Measurements from ENCODE around the gene INAVA. TPM values are rescaled to one million over a fixed set of nuclear protein-coding genes. Genes with fewer than 3 reads are reported as not detected.

Gene INAVA
- total and polyA plus RNA-seq, 2 experiments from 2014 or later: 25.3 to 43.9 TPM

GRCh38 chr1:200857804-200858203 is 36.9 kb upstream of the INAVA start:
- Histone ChIP-seq H4K20me1 (replicated peaks; ENCODE audit: insufficient read depth) (no peaks in the 10 kb centered on the region), H3K4me1 (ENCODE audit: insufficient read depth) (no peaks in the 10 kb centered on the region), H3K27me3 (ENCODE audit: insufficient read depth) (no peaks in the 10 kb centered on the region), H3F3A (replicated peaks; ENCODE audit: low read depth) (no peaks in the 10 kb centered on the region), H3K36me3 (ENCODE audit: insufficient read depth) (peaks cover 22% of the 10 kb centered on the region), H3K4me2 (no peak overlapping the region), H3K4me3 (no peak overlapping the region), H3K9me2 (ENCODE audit: insufficient read depth) (no peaks in the 10 kb centered on the region), H3K27ac (ENCODE audit: low read depth) (no peak overlapping the region), H2AFZ (no peak overlapping the region), H3K79me2 (replicated peaks; ENCODE audit: insufficient read depth) (no peaks in the 10 kb centered on the region)
- Mint-ChIP-seq H3K4me3 (no peak overlapping the region), H3K4me1 (no peaks in the 10 kb centered on the region), H3K9me3 (no peaks in the 10 kb centered on the region), H3K27me3 (ENCODE audit: insufficient read depth, low read depth, poor library complexity) (no peaks in the 10 kb centered on the region), H3K36me3 (ENCODE audit: low read depth) (peaks cover 21% of the 10 kb centered on the region), H3K27ac (no peak overlapping the region)
- no peak for ATAC-seq
- no peak for DNase-seq (ENCODE audit: low spot score)
- TF ChIP-seq JUNB (IDR thresholded peaks at IDR 0.05; ENCODE audit: unreplicated experiment): no peak
- TF ChIP-seq STAT1 (IDR thresholded peaks at IDR 0.05; ENCODE audit: unreplicated experiment): no peak
- TF ChIP-seq ETS1 (IDR thresholded peaks at IDR 0.05): no peak
- no peak for TF ChIP-seq ZNF462 (CRISPR knock-in tag; IDR thresholded peaks at IDR 0.05)
- no peak for TF ChIP-seq NANOG (IDR thresholded peaks at IDR 0.05; ENCODE audit: borderline replicate concordance)
- no peak for TF ChIP-seq CTCF (conservative IDR thresholded peaks at IDR 0.05; ENCODE audit: low read depth in 2 of 2)
- no peak for TF ChIP-seq CREB1 (CRISPR knock-in tag; IDR thresholded peaks at IDR 0.05; ENCODE audit: low read depth)
- TF ChIP-seq ZNF331 (CRISPR knock-in tag; IDR thresholded peaks at IDR 0.05; ENCODE audit: low read depth): no peak
- no peak for TF ChIP-seq ZNF114 (CRISPR knock-in tag; IDR thresholded peaks at IDR 0.05)
- TF ChIP-seq EZH2phosphoT487 (IDR thresholded peaks at IDR 0.05; ENCODE audit: unreplicated experiment): no peak
- no peak for TF ChIP-seq REST (IDR thresholded peaks at IDR 0.05; ENCODE audit: unreplicated experiment)
- TF ChIP-seq POLR2AphosphoS5 (IDR thresholded peaks at IDR 0.05; ENCODE audit: low read depth): no peak
